GM23248 (cell line): ENCODE data around the gene KATNB1. TPM values are rescaled to one million over a fixed set of nuclear protein-coding genes. Genes with fewer than 3 reads are reported as not detected.

Experiments used
- DNase-seq: peaks from one replicate; pipeline ENCODE4 v3.0.0-alpha.2; 2015
- H2AFZ ChIP-seq: fragments of 200-600 bp; sonication (generic); 2 replicates; pipeline ENCODE4 v1.6.1; 2016; ENCODE audit warnings: antibody characterized with exemption
- H3F3A ChIP-seq: fragments of 200-600 bp; sonication (generic); 2 replicates; pipeline ENCODE4 v1.6.1; 2016; ENCODE audit warnings: mild to moderate bottlenecking, antibody characterized with exemption, mixed run types; ENCODE audit not compliant: insufficient read depth
- H3K27ac ChIP-seq: fragments of 200-600 bp; sonication (generic); 2 replicates; pipeline ENCODE4 v1.5.1; 2016; ENCODE audit warnings: mild to moderate bottlenecking
- H3K27me3 ChIP-seq: fragments of 200-600 bp; sonication (generic); replicated peaks from 2 replicates; pipeline ENCODE4 v1.6.1; 2016; ENCODE audit warnings: mild to moderate bottlenecking; ENCODE audit not compliant: insufficient read depth
- H3K36me3 ChIP-seq: fragments of 200-600 bp; sonication (generic); 2 replicates; pipeline ENCODE4 v1.6.1; 2016; ENCODE audit warnings: low read depth, mild to moderate bottlenecking
- H3K4me1 ChIP-seq: fragments of 200-600 bp; sonication (generic); 2 replicates; pipeline ENCODE4 v1.6.1; 2016; ENCODE audit warnings: mild to moderate bottlenecking; ENCODE audit not compliant: insufficient read depth
- H3K4me2 ChIP-seq: fragments of 200-600 bp; sonication (generic); one replicate; pipeline ENCODE4 v1.6.1; 2016; ENCODE audit warnings: mild to moderate bottlenecking; ENCODE audit not compliant: unreplicated experiment
- H3K4me3 ChIP-seq: fragments of 200-600 bp; sonication (generic); 2 replicates; pipeline ENCODE4 v1.5.1; 2016; ENCODE audit warnings: mild to moderate bottlenecking
- H3K79me2 ChIP-seq: fragments of 200-600 bp; sonication (generic); 2 replicates; pipeline ENCODE4 v1.6.1; 2016; ENCODE audit warnings: mild to moderate bottlenecking; ENCODE audit not compliant: insufficient read depth
- H3K9ac ChIP-seq: fragments of 200-600 bp; sonication (generic); 2 replicates; pipeline ENCODE4 v1.6.1; 2016; ENCODE audit warnings: mild to moderate bottlenecking
- H3K9me2 ChIP-seq: fragments of 200-600 bp; sonication (generic); 2 replicates; pipeline ENCODE4 v1.6.1; 2016; ENCODE audit warnings: mixed run types, mild to moderate bottlenecking, moderate library complexity; ENCODE audit not compliant: insufficient read depth
- H3K9me3 ChIP-seq: fragments of 200-600 bp; sonication (generic); one replicate; pipeline ENCODE4 v1.6.1; 2017; ENCODE audit warnings: low read depth
- H4K20me1 ChIP-seq: fragments of 200-600 bp; sonication (generic); 2 replicates; pipeline ENCODE4 v1.6.0; 2016; ENCODE audit not compliant: insufficient read depth
- EZH2 ChIP-seq: fragments of 200-600 bp; sonication (generic); IDR thresholded peaks from 2 replicates; pipeline ENCODE4 v1.6.1; 2018; ENCODE audit warnings: antibody characterized with exemption, mild to moderate bottlenecking; ENCODE audit not compliant: insufficient read depth, poor library complexity, severe bottlenecking
- EZH2phosphoT487 ChIP-seq: fragments of 200-600 bp; sonication (generic); IDR thresholded peaks from 2 replicates; pipeline ENCODE4 v1.6.1; 2018; ENCODE audit warnings: antibody characterized with exemption, moderate library complexity, mild to moderate bottlenecking, low read depth; ENCODE audit not compliant: insufficient read depth
- whole genome bisulfite sequencing, 2 experiments: methylation state at CpG; one replicate each; pipeline ENCODE4 v1.1.6; 2015 to 2017; ENCODE audit warnings: low lambda C conversion rate in 2 of 2, low coverage in 1 of 2; ENCODE audit errors: missing lambda C conversion rate in 2 of 2; 5-methylcytosine and 5-hydroxymethylcytosine counted together
- in situ Hi-C: fragments of 300-500 bp; cut with MboI; formaldehyde crosslinking; loops from 2 replicates; pipeline ENCODE4 v1.15.0; 2020
- polyA plus RNA-seq: library from polyadenylated mRNA; unstranded; fragments of >200 nt; fragmentation: Nextera tagmentation; extraction: Ambion mirVana; gene quantifications from 2 replicates; pipeline ENCODE4 v1.2.1, GENCODE V29; 2016
- total RNA-seq: library from RNA; depleted of rRNA; stranded (reverse); fragments of >200 nt; shearing (Covaris generic); gene quantifications from 2 replicates; pipeline ENCODE4 v1.2.3, GENCODE V29; 2014

Gene KATNB1
- total and polyA plus RNA-seq, 2 experiments from 2014 or later: 19.3 to 20.2 TPM

GRCh38 chr16:57725554-57725953 is 10.0 kb upstream of the KATNB1 start:
- Histone ChIP-seq H3K27ac (no peak overlapping the region), H3K4me3 (no peak overlapping the region), H3K9me2 (no peaks in the 10 kb centered on the region), H3K79me2 (no peaks in the 10 kb centered on the region), H3F3A (no peaks in the 10 kb centered on the region), H3K4me2 (no peak overlapping the region), H4K20me1 (no peaks in the 10 kb centered on the region), H3K9me3 (no peaks in the 10 kb centered on the region), H2AFZ (no peak overlapping the region), H3K36me3 (no peaks in the 10 kb centered on the region), H3K9ac (no peak overlapping the region), H3K27me3 (no peaks in the 10 kb centered on the region), H3K4me1 (no peaks in the 10 kb centered on the region)
- TF ChIP-seq EZH2 (no peak), EZH2phosphoT487 (no peak)
- 71 to 72% methylated on average over 5 of the region's 5 CpGs for WGBS, 2 experiments
- no peak for DNase-seq
- in situ Hi-C loops: no loop called here

- Histone ChIP-seq H3K4me2 (no peak overlapping the region), H3K9me3 (no peaks in the 10 kb centered on the region), H3K9me2 (no peaks in the 10 kb centered on the region), H3K4me1 (no peaks in the 10 kb centered on the region), H3K79me2 (no peaks in the 10 kb centered on the region), H4K20me1 (no peaks in the 10 kb centered on the region), H3F3A (no peaks in the 10 kb centered on the region), H3K4me3 (no peak overlapping the region), H3K9ac (no peak overlapping the region), H2AFZ (no peak overlapping the region), H3K36me3 (no peaks in the 10 kb centered on the region), H3K27me3 (no peaks in the 10 kb centered on the region), H3K27ac (no peak overlapping the region)
- in situ Hi-C loops: no loop called here
- WGBS, 2 experiments: 87 to 88% methylated on average over 29 to 30 of the region's 30 CpGs
- no peak for DNase-seq
- TF ChIP-seq EZH2 (no peak), EZH2phosphoT487 (no peak)
Measured at GRCh38 chr16:57725976-57726375, 9.6 kb upstream of the KATNB1 start.

GRCh38 chr16:57726433-57726947 is 9.1 kb upstream of the KATNB1 start:
- Histone ChIP-seq H3K9ac (no peak overlapping the region), H3K36me3 (no peaks in the 10 kb centered on the region), H3K79me2 (no peaks in the 10 kb centered on the region), H3K4me3 (no peak overlapping the region), H3K4me2 (no peak overlapping the region), H4K20me1 (no peaks in the 10 kb centered on the region), H2AFZ (no peak overlapping the region), H3F3A (no peaks in the 10 kb centered on the region), H3K9me3 (no peaks in the 10 kb centered on the region), H3K27ac (no peak overlapping the region), H3K9me2 (no peaks in the 10 kb centered on the region), H3K4me1 (no peaks in the 10 kb centered on the region), H3K27me3 (no peaks in the 10 kb centered on the region)
- 61 to 63% methylated on average over 7 of the region's 7 CpGs for WGBS, 2 experiments
- DNase-seq: no peak
- in situ Hi-C loops: no loop called here
- TF ChIP-seq EZH2 (no peak), EZH2phosphoT487 (no peak)

- no peak for TF ChIP-seq EZH2phosphoT487
- no peak for TF ChIP-seq EZH2
- Histone ChIP-seq H3K9ac (no peak overlapping the region), H3K27ac (no peak overlapping the region), H2AFZ (no peak overlapping the region), H3F3A (peaks cover 11% of the 10 kb centered on the region), H3K4me2 (no peak overlapping the region), H3K9me2 (no peaks in the 10 kb centered on the region), H4K20me1 (no peaks in the 10 kb centered on the region), H3K36me3 (no peaks in the 10 kb centered on the region), H3K79me2 (no peaks in the 10 kb centered on the region), H3K4me3 (no peak overlapping the region), H3K4me1 (peaks cover 8% of the 10 kb centered on the region), H3K27me3 (no peaks in the 10 kb centered on the region), H3K9me3 (no peaks in the 10 kb centered on the region)
- 65 to 67% methylated on average over 4 of the region's 4 CpGs for WGBS, 2 experiments
- no peak for DNase-seq
- in situ Hi-C loops: no loop called here
Measured at GRCh38 chr16:57727610-57728009, 8.0 kb upstream of the KATNB1 start.
